ENCODE data around the gene SLC20A1. TPM values are rescaled to one million over a fixed set of nuclear protein-coding genes. Genes with fewer than 3 reads are reported as not detected.

The SLC20A1 gene
- total and polyA plus RNA-seq, 2 of the 4 experiments (the other 2 are of a cell fraction): 93.6 to 94.1 TPM

DNA sequence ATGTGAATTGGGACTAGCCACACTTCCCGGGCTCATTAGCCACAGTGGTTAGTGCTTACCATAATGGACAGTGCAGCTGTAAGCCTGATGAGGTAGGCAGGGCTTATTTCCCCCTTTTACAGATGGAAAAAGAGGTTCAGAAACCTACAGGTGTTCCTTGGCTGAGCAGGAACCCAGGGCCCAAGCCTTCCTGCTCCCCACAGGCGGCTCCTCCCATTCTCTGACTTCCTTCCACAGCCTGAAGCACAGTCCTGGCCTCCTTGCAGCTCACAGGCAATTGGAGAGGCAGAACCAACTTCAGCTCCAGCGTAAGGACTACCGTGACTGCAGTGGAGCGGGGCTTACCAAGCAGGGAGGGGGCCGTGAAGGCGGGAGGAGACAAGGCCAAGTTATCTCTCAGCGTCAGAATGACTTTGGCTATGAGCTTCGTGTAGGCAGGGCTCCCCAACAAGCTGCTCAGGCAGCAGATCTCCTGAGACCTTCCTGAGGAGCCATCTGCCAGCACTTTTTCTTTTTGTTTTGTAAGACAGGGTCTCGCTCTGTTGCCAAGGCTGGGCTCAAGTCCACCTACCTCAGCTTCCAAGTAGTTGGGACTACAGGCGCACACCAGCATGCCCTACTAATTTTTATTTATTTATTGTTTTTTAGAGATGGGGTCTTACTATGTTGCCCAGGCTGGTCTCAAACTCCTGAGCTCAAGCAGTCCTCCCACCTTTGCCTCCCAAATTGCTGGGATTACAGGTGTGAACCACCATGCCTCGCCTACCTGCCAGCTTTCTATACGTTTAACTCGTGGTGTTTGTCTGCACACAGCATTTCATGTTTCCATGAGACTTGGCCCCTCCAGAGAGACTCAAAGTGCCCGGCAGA, 40.8 kb downstream of the SLC20A1 start:
- Histone ChIP-seq H3K79me1 (ENCODE audit: low read depth in 1 of 2, low read length in 2 of 2) (no peaks in the 10 kb centered on the region), H3K56ac (ENCODE audit: extremely low read depth, insufficient read depth, low read length) (no peak overlapping the region), H2BK120ac (ENCODE audit: low read depth, low read length) (no peak overlapping the region), H3K9me1 (ENCODE audit: insufficient read depth, low read length) (peaks cover 7% of the 10 kb centered on the region), H2AFZ (replicated peaks; ENCODE audit: low read length, poor library complexity) (no peak overlapping the region), H4K5ac (ENCODE audit: low read depth, low read length) (no peak overlapping the region), H3K9ac (ENCODE audit: low read depth, low read length) (no peak overlapping the region), H3K36me3 (ENCODE audit: control insufficient read depth, insufficient read depth, low read length) (no peaks in the 10 kb centered on the region), H2BK15ac (ENCODE audit: low read depth, low read length) (no peak overlapping the region), H3K14ac (replicated peaks; ENCODE audit: low read depth, low read length) (no peak overlapping the region), H3K4me1 (ENCODE audit: control insufficient read depth, insufficient read depth, low read length) (peaks cover 1% of the 10 kb centered on the region; the same call in 1 of the 2 replicates), H2BK5ac (ENCODE audit: low read depth, low read length, poor library complexity, severe bottlenecking) (no peak overlapping the region), H4K8ac (ENCODE audit: low read depth in 2 of 2, low read length in 2 of 2) (no peak overlapping the region), H3K9me3 (ENCODE audit: control insufficient read depth, insufficient read depth, low read length) (no peaks in the 10 kb centered on the region), H3K4ac (ENCODE audit: low read depth, low read length) (no peak overlapping the region), H2AK9ac (replicated peaks; ENCODE audit: low read depth, low read length, poor library complexity) (no peak overlapping the region), H2BK20ac (ENCODE audit: low read depth, low read length) (no peak overlapping the region), H3K27ac (ENCODE audit: insufficient read depth, low read length) (no peak overlapping the region), H3K23ac (ENCODE audit: low read depth, low read length) (no peak overlapping the region), H4K91ac (ENCODE audit: insufficient read depth, low read depth, low read length) (no peak overlapping the region), H3K4me2 (ENCODE audit: low read depth, low read length) (no peak overlapping the region), H3K27me3 (ENCODE audit: control insufficient read depth, insufficient read depth, low read length) (no peaks in the 10 kb centered on the region), H3K4me3 (ENCODE audit: insufficient read depth, low read depth, low read length) (no peak overlapping the region), H3K18ac (ENCODE audit: low read depth, low read length) (no peak overlapping the region), H4K20me1 (ENCODE audit: insufficient read depth, low read length) (no peaks in the 10 kb centered on the region), H2AK5ac (ENCODE audit: low read depth, low read length) (no peak overlapping the region)
- CTCF ChIA-PET: no interaction called here
- no peak for TF ChIP-seq RAD21 (IDR thresholded peaks at IDR 0.05; ENCODE audit: low read length)
- TF ChIP-seq, protein P1, sequence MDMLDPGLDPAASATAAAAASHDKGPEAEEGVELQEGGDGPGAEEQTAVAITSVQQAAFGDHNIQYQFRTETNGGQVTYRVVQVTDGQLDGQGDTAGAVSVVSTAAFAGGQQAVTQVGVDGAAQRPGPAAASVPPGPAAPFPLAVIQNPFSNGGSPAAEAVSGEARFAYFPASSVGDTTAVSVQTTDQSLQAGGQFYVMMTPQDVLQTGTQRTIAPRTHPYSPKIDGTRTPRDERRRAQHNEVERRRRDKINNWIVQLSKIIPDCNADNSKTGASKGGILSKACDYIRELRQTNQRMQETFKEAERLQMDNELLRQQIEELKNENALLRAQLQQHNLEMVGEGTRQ (IDR thresholded peaks at IDR 0.05; ENCODE audit: low read depth, low read length): no peak
- no peak for TF ChIP-seq MAFK (IDR thresholded peaks at IDR 0.05; ENCODE audit: low read depth, low read length)
- TF ChIP-seq NFE2L2 (IDR thresholded peaks at IDR 0.05; ENCODE audit: low read depth, low read length): no peak
- no peak for TF ChIP-seq POLR2A (IDR thresholded peaks at IDR 0.05; ENCODE audit: low read depth, low read length)
- TF ChIP-seq CHD1 (IDR thresholded peaks at IDR 0.05; ENCODE audit: low read depth, low read length): no peak
- TF ChIP-seq SMC3 (IDR thresholded peaks at IDR 0.05; ENCODE audit: low read depth, low read length): no peak
- no peak for TF ChIP-seq BHLHE40 (IDR thresholded peaks at IDR 0.05; ENCODE audit: low read depth, low read length)
- TF ChIP-seq, protein P2, sequence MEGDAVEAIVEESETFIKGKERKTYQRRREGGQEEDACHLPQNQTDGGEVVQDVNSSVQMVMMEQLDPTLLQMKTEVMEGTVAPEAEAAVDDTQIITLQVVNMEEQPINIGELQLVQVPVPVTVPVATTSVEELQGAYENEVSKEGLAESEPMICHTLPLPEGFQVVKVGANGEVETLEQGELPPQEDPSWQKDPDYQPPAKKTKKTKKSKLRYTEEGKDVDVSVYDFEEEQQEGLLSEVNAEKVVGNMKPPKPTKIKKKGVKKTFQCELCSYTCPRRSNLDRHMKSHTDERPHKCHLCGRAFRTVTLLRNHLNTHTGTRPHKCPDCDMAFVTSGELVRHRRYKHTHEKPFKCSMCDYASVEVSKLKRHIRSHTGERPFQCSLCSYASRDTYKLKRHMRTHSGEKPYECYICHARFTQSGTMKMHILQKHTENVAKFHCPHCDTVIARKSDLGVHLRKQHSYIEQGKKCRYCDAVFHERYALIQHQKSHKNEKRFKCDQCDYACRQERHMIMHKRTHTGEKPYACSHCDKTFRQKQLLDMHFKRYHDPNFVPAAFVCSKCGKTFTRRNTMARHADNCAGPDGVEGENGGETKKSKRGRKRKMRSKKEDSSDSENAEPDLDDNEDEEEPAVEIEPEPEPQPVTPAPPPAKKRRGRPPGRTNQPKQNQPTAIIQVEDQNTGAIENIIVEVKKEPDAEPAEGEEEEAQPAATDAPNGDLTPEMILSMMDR (conservative IDR thresholded peaks at IDR 0.05; ENCODE audit: low read depth, low read length): no peak
- no peak for TF ChIP-seq RFX5 (IDR thresholded peaks at IDR 0.05; ENCODE audit: low read depth, low read length)
- no peak for TF ChIP-seq CEBPB (IDR thresholded peaks at IDR 0.05; ENCODE audit: low read depth, low read length)
- TF ChIP-seq RCOR1 (IDR thresholded peaks at IDR 0.05; ENCODE audit: insufficient replicate concordance, low read length): no peak
- no peak for TF ChIP-seq FOS (IDR thresholded peaks at IDR 0.05; ENCODE audit: low read depth, low read length)
- ATAC-seq (ENCODE audit: low read depth) (no peak), DNase-seq (no peak)
- dilution Hi-C loops (cut with HindIII; ENCODE audit: low sequenced_read_pairs, unreplicated experiment) (no loop called here), intact Hi-C loops (cut with micrococcal nuclease) (no loop called here), in situ Hi-C loops (cut with MboI; ENCODE audit: low sequenced_read_pairs) (no loop called here)
- POLR2A ChIA-PET (ENCODE audit: unreplicated experiment): no interaction called here
- WGBS, 2 experiments (ENCODE audit: extremely low coverage in 2 of 2, insufficient read length in 1 of 2): 82% methylated on average over 7 of the region's 15 CpGs; no CpG with 5 or more reads in 1 of the 2 experiments
- no TSS peak for BruUV-seq (replicated peaks)
